Measurements from ENCODE around the gene CLDN19. TPM values are rescaled to one million over a fixed set of nuclear protein-coding genes. Genes with fewer than 3 reads are reported as not detected.

CLDN19 gene
- total RNA-seq, 1 experiment from 2014 or later, result not detected

DNA sequence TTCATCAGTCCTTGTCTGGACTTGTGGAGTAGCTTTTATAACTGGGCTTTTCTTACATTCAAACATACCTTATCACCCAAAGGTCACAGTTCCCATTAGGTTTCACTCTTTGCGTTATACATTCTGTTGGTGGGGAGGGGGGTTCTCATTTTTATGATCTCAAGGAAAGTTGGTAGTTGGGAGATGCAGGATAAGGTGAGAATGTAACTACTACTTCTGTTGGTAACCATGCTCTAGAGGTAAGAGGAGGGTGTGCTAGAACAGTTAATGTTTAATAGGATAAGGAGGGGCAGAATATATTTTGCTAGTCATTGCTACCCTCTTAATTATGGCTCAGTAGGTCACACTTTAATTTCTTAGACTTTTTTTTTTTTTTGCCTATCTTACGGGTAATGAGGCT, 47.1 kb downstream of the CLDN19 start:
- ChIA-PET RAD21 (ENCODE audit: low non-redundant PET in 1 of 2, low total read pairs in 2 of 2, uncharacterized antibody in 2 of 2, unreplicated experiment in 2 of 2) (no interaction called here), CTCF (no interaction called here), POLR2A (interaction anchor here (1.6 kb wide), 1 partner anchor 10 kb away, joined by 9 read pairs; the partner anchor contains the start of gene YBX1)
- no peak overlapping the region for H3K4me3 ChIP-seq (replicated peaks in 1 of 2; ENCODE audit: low read depth in 1 of 2, low read length in 2 of 2)
- H3K9me3 ChIP-seq (ENCODE audit: control insufficient read depth in 1 of 2, insufficient read depth in 1 of 2, low read depth in 1 of 2, low read length in 2 of 2), result no peaks in the 10 kb centered on the region
- no peak overlapping the region for H2AFZ ChIP-seq (ENCODE audit: low read depth, low read length, poor library complexity, severe bottlenecking)
- H3K79me2 ChIP-seq (ENCODE audit: insufficient read depth, low read length), result peaks cover 100% of the 10 kb centered on the region
- no peak overlapping the region for H3K9ac ChIP-seq (ENCODE audit: low read length)
- no peaks in the 10 kb centered on the region for H3K9me2 ChIP-seq (ENCODE audit: insufficient read depth)
- peaks cover 11 to 19% of the 10 kb centered on the region in 2 experiments; a peak in 3 of 4 replicates for H3K4me1 ChIP-seq (ENCODE audit: control insufficient read depth in 1 of 2, insufficient read depth in 2 of 2, low read length in 2 of 2)
- peaks cover 95% of the 10 kb centered on the region; the same call in 1 of the 2 replicates for H4K20me1 ChIP-seq (ENCODE audit: insufficient read depth)
- TF ChIP-seq RAD21 (IDR thresholded peaks at IDR 0.05; ENCODE audit: low read depth), result no peak
- no peak for TF ChIP-seq ZNF274 (IDR thresholded peaks at IDR 0.05; ENCODE audit: low read depth, low read length)
- TF ChIP-seq TCF7L2 (IDR thresholded peaks at IDR 0.05; ENCODE audit: borderline replicate concordance, extremely low read depth, insufficient read depth, insufficient read length), result no peak
- no peak for TF ChIP-seq SIN3A (IDR thresholded peaks at IDR 0.05; ENCODE audit: low read depth)
- H3K36me3 ChIP-seq (ENCODE audit: control insufficient read depth in 1 of 2, insufficient read depth in 2 of 2, low read length in 2 of 2), result peaks cover 22 to 68% of the 10 kb centered on the region in 2 experiments
- no peak for DNase-seq (ENCODE audit: low read depth, low spot score)
- no peak for ATAC-seq
- no TSS peak for BruUV-seq (replicated peaks)
- H3K27me3 ChIP-seq (ENCODE audit: insufficient read depth, low read length), result no peaks in the 10 kb centered on the region
- no peak overlapping the region for H3K4me2 ChIP-seq (ENCODE audit: low read length)
- no peak overlapping the region for H3K27ac ChIP-seq (ENCODE audit: low read depth, low read length)
- intact Hi-C loops (cut with micrococcal nuclease), result no loop called here

DNA sequence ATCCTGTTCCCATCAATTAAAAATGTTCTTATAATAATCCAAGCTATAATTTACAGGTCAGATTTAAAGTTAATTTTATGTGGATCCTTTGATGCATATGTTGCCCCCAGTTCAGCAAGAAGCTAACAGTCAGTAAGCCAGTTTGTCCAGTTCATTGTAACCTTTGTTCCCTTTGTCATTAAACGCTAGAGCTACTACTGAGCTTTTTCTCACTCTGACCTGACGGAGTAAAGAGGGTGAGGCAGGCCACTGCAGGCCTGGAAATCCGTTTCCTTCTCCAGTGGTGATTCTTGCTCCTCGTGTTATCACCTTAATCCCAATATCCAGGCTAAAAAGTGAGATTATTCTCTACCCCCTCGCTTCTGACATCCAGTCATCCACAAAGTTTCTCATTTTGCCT, 47.6 kb downstream of the CLDN19 start:
- H3K9me2 ChIP-seq (ENCODE audit: insufficient read depth), result no peaks in the 10 kb centered on the region
- no peak overlapping the region for H3K27ac ChIP-seq (ENCODE audit: low read depth, low read length)
- intact Hi-C loops (cut with micrococcal nuclease), result no loop called here
- ATAC-seq (no peak), DNase-seq (ENCODE audit: low read depth, low spot score) (no peak)
- peaks cover 11 to 19% of the 10 kb centered on the region in 2 experiments; a peak in 3 of 4 replicates for H3K4me1 ChIP-seq (ENCODE audit: control insufficient read depth in 1 of 2, insufficient read depth in 2 of 2, low read length in 2 of 2)
- no peak overlapping the region for H2AFZ ChIP-seq (ENCODE audit: low read depth, low read length, poor library complexity, severe bottlenecking)
- peaks cover 95% of the 10 kb centered on the region; the same call in 1 of the 2 replicates for H4K20me1 ChIP-seq (ENCODE audit: insufficient read depth)
- ChIA-PET POLR2A (interaction anchor here (1.6 kb wide), 1 partner anchor 10 kb away, joined by 9 read pairs; the partner anchor contains the start of gene YBX1), CTCF (no interaction called here), RAD21 (ENCODE audit: low non-redundant PET in 1 of 2, low total read pairs in 2 of 2, uncharacterized antibody in 2 of 2, unreplicated experiment in 2 of 2) (no interaction called here)
- H3K36me3 ChIP-seq (ENCODE audit: control insufficient read depth in 1 of 2, insufficient read depth in 2 of 2, low read length in 2 of 2), result peaks cover 21 to 68% of the 10 kb centered on the region in 2 experiments
- BruUV-seq (replicated peaks), result no TSS peak
- no peak overlapping the region for H3K4me3 ChIP-seq (replicated peaks in 1 of 2; ENCODE audit: low read depth in 1 of 2, low read length in 2 of 2)
- no peaks in the 10 kb centered on the region for H3K9me3 ChIP-seq (ENCODE audit: control insufficient read depth in 1 of 2, insufficient read depth in 1 of 2, low read depth in 1 of 2, low read length in 2 of 2)
- no peak overlapping the region for H3K4me2 ChIP-seq (ENCODE audit: low read length)
- no peak overlapping the region for H3K9ac ChIP-seq (ENCODE audit: low read length)
- H3K27me3 ChIP-seq (ENCODE audit: insufficient read depth, low read length), result no peaks in the 10 kb centered on the region
- H3K79me2 ChIP-seq (ENCODE audit: insufficient read depth, low read length), result peaks cover 100% of the 10 kb centered on the region
- TF ChIP-seq TCF7L2 (IDR thresholded peaks at IDR 0.05; ENCODE audit: borderline replicate concordance, extremely low read depth, insufficient read depth, insufficient read length) (no peak), CBX3 (IDR thresholded peaks at IDR 0.05; ENCODE audit: low read depth) (no peak), ZFX (IDR thresholded peaks at IDR 0.05) (no peak), ELF1 (IDR thresholded peaks at IDR 0.05; ENCODE audit: borderline replicate concordance, low read depth) (no peak), SIN3A (IDR thresholded peaks at IDR 0.05; ENCODE audit: low read depth) (no peak), YY1 (IDR thresholded peaks at IDR 0.05; ENCODE audit: extremely low read depth, insufficient replicate concordance, low read depth, low read length) (no peak)
- TF ChIP-seq, protein P1, sequence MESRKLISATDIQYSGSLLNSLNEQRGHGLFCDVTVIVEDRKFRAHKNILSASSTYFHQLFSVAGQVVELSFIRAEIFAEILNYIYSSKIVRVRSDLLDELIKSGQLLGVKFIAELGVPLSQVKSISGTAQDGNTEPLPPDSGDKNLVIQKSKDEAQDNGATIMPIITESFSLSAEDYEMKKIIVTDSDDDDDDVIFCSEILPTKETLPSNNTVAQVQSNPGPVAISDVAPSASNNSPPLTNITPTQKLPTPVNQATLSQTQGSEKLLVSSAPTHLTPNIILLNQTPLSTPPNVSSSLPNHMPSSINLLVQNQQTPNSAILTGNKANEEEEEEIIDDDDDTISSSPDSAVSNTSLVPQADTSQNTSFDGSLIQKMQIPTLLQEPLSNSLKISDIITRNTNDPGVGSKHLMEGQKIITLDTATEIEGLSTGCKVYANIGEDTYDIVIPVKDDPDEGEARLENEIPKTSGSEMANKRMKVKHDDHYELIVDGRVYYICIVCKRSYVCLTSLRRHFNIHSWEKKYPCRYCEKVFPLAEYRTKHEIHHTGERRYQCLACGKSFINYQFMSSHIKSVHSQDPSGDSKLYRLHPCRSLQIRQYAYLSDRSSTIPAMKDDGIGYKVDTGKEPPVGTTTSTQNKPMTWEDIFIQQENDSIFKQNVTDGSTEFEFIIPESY (IDR thresholded peaks at IDR 0.05; ENCODE audit: extremely low read depth, insufficient replicate concordance, low read length), result no peak
- TF ChIP-seq, protein P2, sequence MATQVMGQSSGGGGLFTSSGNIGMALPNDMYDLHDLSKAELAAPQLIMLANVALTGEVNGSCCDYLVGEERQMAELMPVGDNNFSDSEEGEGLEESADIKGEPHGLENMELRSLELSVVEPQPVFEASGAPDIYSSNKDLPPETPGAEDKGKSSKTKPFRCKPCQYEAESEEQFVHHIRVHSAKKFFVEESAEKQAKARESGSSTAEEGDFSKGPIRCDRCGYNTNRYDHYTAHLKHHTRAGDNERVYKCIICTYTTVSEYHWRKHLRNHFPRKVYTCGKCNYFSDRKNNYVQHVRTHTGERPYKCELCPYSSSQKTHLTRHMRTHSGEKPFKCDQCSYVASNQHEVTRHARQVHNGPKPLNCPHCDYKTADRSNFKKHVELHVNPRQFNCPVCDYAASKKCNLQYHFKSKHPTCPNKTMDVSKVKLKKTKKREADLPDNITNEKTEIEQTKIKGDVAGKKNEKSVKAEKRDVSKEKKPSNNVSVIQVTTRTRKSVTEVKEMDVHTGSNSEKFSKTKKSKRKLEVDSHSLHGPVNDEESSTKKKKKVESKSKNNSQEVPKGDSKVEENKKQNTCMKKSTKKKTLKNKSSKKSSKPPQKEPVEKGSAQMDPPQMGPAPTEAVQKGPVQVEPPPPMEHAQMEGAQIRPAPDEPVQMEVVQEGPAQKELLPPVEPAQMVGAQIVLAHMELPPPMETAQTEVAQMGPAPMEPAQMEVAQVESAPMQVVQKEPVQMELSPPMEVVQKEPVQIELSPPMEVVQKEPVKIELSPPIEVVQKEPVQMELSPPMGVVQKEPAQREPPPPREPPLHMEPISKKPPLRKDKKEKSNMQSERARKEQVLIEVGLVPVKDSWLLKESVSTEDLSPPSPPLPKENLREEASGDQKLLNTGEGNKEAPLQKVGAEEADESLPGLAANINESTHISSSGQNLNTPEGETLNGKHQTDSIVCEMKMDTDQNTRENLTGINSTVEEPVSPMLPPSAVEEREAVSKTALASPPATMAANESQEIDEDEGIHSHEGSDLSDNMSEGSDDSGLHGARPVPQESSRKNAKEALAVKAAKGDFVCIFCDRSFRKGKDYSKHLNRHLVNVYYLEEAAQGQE (IDR thresholded peaks at IDR 0.05; ENCODE audit: low read depth), result no peak
- TF ChIP-seq, protein P3, sequence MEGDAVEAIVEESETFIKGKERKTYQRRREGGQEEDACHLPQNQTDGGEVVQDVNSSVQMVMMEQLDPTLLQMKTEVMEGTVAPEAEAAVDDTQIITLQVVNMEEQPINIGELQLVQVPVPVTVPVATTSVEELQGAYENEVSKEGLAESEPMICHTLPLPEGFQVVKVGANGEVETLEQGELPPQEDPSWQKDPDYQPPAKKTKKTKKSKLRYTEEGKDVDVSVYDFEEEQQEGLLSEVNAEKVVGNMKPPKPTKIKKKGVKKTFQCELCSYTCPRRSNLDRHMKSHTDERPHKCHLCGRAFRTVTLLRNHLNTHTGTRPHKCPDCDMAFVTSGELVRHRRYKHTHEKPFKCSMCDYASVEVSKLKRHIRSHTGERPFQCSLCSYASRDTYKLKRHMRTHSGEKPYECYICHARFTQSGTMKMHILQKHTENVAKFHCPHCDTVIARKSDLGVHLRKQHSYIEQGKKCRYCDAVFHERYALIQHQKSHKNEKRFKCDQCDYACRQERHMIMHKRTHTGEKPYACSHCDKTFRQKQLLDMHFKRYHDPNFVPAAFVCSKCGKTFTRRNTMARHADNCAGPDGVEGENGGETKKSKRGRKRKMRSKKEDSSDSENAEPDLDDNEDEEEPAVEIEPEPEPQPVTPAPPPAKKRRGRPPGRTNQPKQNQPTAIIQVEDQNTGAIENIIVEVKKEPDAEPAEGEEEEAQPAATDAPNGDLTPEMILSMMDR (IDR thresholded peaks at IDR 0.05 in 2 of 3, conservative IDR thresholded peaks at IDR 0.05 in 1 of 3; ENCODE audit: borderline replicate concordance in 1 of 3, insufficient read depth in 1 of 3, low read depth in 2 of 3, low read length in 2 of 3), result no peak
